HuH-7.5 (cell line): Measurements from ENCODE around the gene IRAK4.
"Not testable (repeated sequence)": the region's sequence is repeated elsewhere in the genome, so short reads cannot be mapped to it uniquely, and the experiment has no call there.

ENCODE experiments used
- DNase-seq: peaks from one replicate; pipeline ENCODE4 v3.0.0; 2011; ENCODE audit warnings: low spot score

The IRAK4 gene

DNA sequence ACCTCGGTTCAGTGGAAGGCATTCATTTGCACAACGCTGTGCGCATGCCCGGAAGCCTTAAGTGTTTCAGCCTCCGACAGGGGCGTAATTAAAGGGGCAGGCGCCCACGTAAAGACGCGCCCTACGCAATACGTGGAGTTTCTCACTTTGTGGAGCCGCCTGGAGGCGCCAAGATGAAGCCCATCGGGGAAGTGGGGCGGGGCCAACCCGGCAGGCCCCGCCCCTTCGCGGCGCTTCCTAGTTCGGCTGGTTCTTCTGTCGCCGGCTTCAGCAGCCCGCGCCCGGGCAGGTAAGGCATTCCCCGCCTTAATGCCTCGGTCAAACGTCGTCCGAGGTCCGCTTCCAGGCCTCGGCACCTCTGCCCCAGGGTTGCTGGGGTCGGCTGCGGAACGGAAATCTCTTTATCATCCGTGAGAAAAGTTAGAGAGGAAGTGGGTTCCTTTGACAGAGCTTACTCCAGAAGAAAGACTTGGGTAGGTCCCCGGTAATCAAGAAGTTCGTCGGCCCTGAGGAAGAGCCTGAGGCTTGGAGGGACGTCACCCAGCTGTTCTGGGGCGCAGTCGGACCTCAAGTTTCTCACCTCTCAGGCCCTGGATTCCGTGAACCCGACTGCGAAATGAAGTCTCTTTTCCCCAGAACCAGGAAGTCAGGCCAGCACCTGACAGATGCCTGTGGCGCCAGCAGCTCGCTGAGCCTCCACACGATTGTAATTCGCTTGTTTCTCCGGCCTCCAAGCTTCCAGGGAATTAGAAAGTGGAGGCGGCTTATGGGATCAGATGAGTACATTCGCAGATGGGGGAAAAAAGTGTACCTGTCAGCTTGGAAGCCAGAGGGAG, at the start of gene IRAK4, which contains the start of gene PUS7L:
Gene IRAK4 (plus strand): TSS at position 224 of the 836 bp plus-strand sequence. CDS start 9,161 bp downstream, outside the sequence.
Gene PUS7L (minus strand): TSS at position 63 of the 836 bp plus-strand sequence. CDS start 3,545 bp downstream, outside the sequence.
- DNase-seq = peak; percentile 74

- peak; percentile 22 for DNase-seq
Observed at GRCh38 chr12:43711348-43711747, 47.4 kb upstream of the IRAK4 start.

GRCh38 chr12:43722621-43723020, 36.1 kb upstream of the IRAK4 start:
- DNase-seq = no peak

- no peak for DNase-seq
Observed at GRCh38 chr12:43723134-43723533, 35.6 kb upstream of the IRAK4 start.

DNA sequence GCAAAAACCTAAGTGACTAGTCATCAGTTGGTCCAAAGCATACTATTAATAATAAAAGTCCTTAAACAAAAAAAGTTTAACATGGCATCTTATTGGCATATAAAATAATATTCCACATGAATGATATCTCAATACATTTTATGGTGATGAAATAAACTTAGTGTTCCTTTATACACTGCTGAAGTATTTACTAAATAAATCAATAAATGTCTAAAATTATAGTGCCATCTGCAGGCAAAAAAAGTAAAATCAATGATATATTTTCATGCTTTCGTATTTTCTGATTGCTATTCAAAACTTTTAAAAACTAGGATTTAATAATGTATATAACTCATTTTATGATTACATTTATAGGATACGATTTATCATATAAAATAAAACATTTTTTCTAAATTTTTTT, 30.6 kb upstream of the IRAK4 start:
- no peak for DNase-seq

DNA sequence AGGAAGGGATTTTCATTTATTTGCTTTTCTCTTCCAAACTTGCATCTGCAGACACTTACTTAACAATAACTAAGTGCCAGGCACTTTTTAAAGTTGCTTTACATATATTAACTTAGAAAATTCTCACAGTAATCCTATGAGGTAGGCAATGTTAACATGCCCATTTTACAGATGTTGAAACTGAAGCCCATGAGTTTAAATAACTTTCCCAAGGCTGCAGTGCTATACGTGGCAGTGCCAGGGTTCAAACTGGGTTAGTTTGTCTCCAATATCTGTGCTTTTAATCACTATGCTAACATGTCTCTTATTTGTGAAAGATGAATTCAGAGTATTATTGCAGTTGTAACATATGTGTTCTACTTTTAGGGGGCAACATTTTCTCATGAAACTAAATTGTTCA, 30.1 kb upstream of the IRAK4 start:
- DNase-seq = no peak

DNA sequence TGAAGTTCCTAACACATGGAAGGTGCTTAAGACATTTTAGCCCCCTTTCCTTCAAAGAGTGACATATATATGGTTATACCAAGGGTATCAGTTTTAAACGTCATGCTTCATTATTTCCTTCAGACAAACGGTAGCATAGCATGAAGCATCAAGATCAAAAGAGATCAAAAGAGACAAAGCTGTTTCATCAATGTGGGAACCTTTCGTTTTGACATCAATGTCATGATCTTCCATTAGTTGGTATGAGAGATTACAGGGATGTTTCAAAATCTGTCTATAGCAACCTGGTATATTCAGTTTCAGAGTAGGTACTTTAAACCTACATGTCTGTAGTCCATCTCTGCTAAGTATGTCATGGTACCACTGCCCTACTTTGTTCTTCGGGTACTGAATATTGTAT, 28.5 kb upstream of the IRAK4 start:
- DNase-seq = no peak

- DNase-seq = no peak
Observed at GRCh38 chr12:43733687-43734086, 25.1 kb upstream of the IRAK4 start.

- DNase-seq = no peak
Observed at GRCh38 chr12:43736927-43737440, 21.8 kb upstream of the IRAK4 start.

- no peak for DNase-seq
Observed at GRCh38 chr12:43737646-43738045, 21.1 kb upstream of the IRAK4 start.

DNA sequence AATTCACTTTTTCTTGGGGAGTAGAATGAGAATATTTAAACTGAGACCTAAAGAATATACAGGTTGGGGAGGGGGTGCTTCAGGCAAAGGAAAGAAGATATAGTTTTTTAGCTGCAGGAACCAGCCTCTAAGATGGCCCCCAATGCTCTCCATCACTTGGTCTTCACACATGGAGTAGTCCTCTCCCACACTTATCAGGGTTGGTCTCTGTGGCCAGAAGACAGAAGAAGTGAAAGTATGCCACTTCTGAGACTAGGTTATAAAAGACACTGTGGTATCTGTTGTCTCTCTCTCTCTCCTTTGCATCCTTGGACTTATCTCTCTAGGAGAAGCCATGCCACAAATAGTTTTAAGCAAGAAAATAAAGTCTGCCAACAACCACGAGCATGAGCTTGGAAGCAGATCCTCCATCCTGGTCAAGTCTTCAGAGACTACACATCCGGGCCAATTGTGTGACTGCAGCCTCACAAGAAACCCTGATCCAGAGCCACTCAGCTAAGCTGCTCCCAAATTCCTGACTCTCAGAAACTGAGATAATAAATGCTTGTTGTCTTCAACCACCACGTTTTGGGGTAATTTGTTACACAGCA, 18.1 kb upstream of the IRAK4 start:
- no peak for DNase-seq

GRCh38 chr12:43742106-43742505, 16.6 kb upstream of the IRAK4 start:
- no peak for DNase-seq

- no peak for DNase-seq
Observed at GRCh38 chr12:43744826-43745225, 13.9 kb upstream of the IRAK4 start.

- DNase-seq = no peak
Observed at GRCh38 chr12:43749016-43749415, 9.7 kb upstream of the IRAK4 start.

DNA sequence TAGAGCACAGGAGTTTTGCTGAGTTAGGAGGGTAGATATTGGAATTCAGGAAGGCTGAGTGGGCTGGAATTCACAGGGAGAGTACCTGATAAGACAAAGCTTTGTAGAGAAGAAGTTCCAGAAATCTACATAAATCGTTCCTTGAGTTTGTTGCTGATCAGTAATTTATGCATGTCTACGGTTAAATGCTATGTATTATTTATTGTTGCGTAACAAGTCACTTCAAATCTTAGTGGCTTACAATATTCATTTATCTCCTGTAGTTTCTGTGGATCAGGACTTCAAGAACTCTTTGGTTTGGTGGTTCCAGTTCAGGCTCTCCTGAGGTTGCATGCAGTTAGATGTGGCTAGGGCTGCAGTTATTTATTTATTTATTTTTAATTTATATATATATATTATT, 7.9 kb upstream of the IRAK4 start:
- no peak for DNase-seq

DNA sequence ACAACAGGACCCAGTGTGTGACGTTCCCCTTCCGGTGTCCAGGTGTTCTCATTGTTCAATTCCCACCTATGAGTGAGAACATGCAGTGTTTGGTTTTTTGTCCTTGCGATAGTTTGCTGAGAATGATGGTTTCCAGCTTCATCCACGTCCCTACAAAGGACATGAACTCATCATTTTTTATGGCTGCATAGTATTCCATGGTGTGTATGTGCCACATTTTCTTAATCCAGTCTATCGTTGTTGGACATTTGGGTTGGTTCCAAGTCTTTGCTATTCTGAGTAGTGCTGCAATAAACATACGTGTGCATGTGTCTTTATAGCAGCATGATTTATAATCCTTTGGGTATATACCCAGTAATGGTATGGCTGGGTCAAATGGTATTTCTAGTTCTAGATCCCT, 7.4 kb upstream of the IRAK4 start:
- not testable (repeated sequence) for DNase-seq

DNA sequence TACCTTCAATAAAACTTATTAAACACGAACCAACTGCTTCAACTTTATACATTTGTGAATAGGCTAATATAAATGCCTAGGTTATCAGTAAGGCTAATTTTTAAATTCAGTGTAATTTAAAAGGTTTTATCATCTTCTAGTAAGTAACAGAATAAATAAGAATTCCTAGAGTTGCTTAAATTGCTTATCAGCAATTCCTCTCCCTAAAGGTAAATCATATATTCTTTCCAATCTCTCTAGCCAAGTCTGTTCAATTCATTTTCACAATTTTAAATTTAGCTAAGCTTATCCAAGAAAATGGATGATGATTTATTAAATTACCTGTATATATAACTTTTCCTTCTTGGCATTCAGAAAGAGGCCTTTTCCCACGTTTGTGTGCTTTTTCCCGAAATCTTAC, 4.7 kb upstream of the IRAK4 start:
- no peak for DNase-seq

DNA sequence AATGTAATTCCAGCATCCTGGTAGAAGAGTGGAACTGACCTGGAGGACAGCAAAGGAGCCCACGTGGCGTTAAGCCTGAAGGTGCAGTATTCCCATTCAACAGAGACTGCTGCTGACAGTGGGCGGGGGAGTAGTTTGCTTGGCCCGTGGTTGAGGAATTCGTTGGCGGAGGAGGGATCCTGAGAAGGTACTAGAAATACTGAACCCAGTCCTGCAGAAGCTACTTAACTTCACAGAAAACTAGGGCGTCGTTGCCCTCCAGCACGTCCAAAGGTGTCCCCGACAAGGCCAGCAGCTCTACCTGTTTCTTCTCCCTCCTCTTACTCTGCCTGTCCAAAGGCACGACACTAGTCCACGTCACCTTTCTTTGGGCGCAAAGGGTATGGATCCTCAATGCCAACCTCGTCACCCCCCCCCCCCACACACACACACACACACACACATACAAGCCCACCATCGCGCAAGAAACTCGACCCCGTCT, 464 bp upstream of the IRAK4 start:
- DNase-seq = peak; percentile 45

- no peak for DNase-seq
Observed at GRCh38 chr12:43760396-43760795, 1.6 kb downstream of the IRAK4 start.

GRCh38 chr12:43761500-43761899, 2.7 kb downstream of the IRAK4 start:
- DNase-seq = no peak

- DNase-seq = no peak
Observed at GRCh38 chr12:43762596-43762995, 3.8 kb downstream of the IRAK4 start.

- no peak for DNase-seq
Observed at GRCh38 chr12:43763769-43764168, 5.0 kb downstream of the IRAK4 start.

DNA sequence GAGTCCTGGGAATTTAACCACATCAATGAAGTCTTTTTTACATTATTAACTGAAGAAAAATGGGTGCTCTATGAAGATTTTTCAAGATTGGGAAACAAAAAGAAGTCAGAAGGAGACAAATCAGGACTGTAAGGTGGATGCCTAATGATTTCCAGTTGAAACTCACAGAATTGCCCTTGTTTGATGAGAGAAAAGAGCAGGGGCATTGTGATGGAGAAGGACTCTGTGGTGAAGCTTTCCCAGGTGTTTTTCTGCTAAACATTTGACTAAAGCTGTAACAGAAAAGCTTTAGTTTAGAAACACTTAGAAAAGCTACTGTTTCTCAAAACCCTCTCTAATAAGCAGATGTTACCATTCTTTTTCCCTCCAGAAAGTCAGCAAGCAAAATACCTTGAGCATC, 5.8 kb downstream of the IRAK4 start:
- no peak for DNase-seq
